Neural cell (in vitro differentiated cells): ENCODE results near the gene TRIM46. TPM values are rescaled to one million over a fixed set of nuclear protein-coding genes. Genes with fewer than 3 reads are reported as not detected.
"Not testable (repeated sequence)": the region's sequence is repeated elsewhere in the genome, so short reads cannot be mapped to it uniquely, and the experiment has no call there.

ENCODE experiments used
- H2AFZ ChIP-seq: fragments of 200-600, 300-800 bp; sonication (generic), shearing (Covaris generic); 2 replicates; pipeline ENCODE4 v1.6.0; 2014; ENCODE audit warnings: low read depth, mild to moderate bottlenecking, antibody characterized with exemption, low read length, moderate library complexity
- H3F3A ChIP-seq: fragments of 200-600 bp; shearing (Covaris generic); 2 replicates; pipeline ENCODE4 v1.6.1; 2016; ENCODE audit warnings: mild to moderate bottlenecking, moderate library complexity, mixed read lengths, antibody characterized with exemption, low read length; ENCODE audit not compliant: insufficient read depth, poor library complexity, severe bottlenecking
- H3K27ac ChIP-seq: fragments of 200-600, 300-800 bp; sonication (generic), shearing (Covaris generic); 2 replicates; pipeline ENCODE4 v1.5.1; 2014; ENCODE audit warnings: mild to moderate bottlenecking, low read length, moderate library complexity
- H3K27me3 ChIP-seq: fragments of 300-800, 200-600 bp; sonication (generic), shearing (Covaris generic); 2 replicates; pipeline ENCODE4 v1.6.0; 2014; ENCODE audit warnings: mild to moderate bottlenecking, low read depth, low read length, moderate library complexity; ENCODE audit not compliant: insufficient read depth
- H3K36me3 ChIP-seq: fragments of 300-800, 200-600 bp; sonication (generic), shearing (Covaris generic); 2 replicates; pipeline ENCODE4 v1.5.1; 2014; ENCODE audit warnings: mild to moderate bottlenecking, antibody characterized with exemption, low read length, moderate library complexity; ENCODE audit not compliant: insufficient read depth
- H3K4me2 ChIP-seq: fragments of 300-800, 200-600 bp; sonication (generic), shearing (Covaris generic); 2 replicates; pipeline ENCODE4 v1.6.0; 2014; ENCODE audit warnings: mild to moderate bottlenecking, low read length
- H3K4me3 ChIP-seq: fragments of 300-800, 200-600 bp; sonication (generic), shearing (Covaris generic); 2 replicates; pipeline ENCODE4 v1.5.1; 2014; ENCODE audit warnings: mild to moderate bottlenecking, low read length, moderate library complexity
- H3K79me2 ChIP-seq: fragments of 200-600 bp; shearing (Covaris generic); replicated peaks from 2 replicates; pipeline ENCODE4 v1.6.0; 2014; ENCODE audit warnings: mild to moderate bottlenecking, low read length, moderate library complexity; ENCODE audit not compliant: insufficient read depth
- H3K9ac ChIP-seq: fragments of 300-800, 200-600 bp; sonication (generic), shearing (Covaris generic); 2 replicates; pipeline ENCODE4 v1.6.1; 2016; ENCODE audit warnings: mild to moderate bottlenecking, low read length, mixed read lengths
- H3K9me2 ChIP-seq: fragments of 200-600 bp; shearing (Covaris generic); 2 replicates; pipeline ENCODE4 v1.6.1; 2016; ENCODE audit warnings: mild to moderate bottlenecking, low read length, mixed read lengths; ENCODE audit not compliant: insufficient read depth
- H3K9me3 ChIP-seq: fragments of 200-600, 300-800 bp; sonication (generic), shearing (Covaris generic); 2 replicates; pipeline ENCODE4 v1.6.1; 2016; ENCODE audit warnings: mild to moderate bottlenecking, mixed run types, low read length, moderate library complexity, mixed read lengths
- H4K20me1 ChIP-seq: fragments of 200-600 bp; shearing (Covaris generic); 2 replicates; pipeline ENCODE4 v1.6.1; 2016; ENCODE audit warnings: mild to moderate bottlenecking, mixed run types; ENCODE audit not compliant: insufficient read depth
- CTCF ChIP-seq: fragments of 450-650 bp; IDR thresholded peaks from 2 replicates; pipeline ENCODE4 v1.5.1; 2014; ENCODE audit warnings: antibody characterized with exemption, mild to moderate bottlenecking, moderate library complexity; ENCODE audit not compliant: poor library complexity, severe bottlenecking
- EP300 ChIP-seq: fragments of 450-650 bp; conservative IDR thresholded peaks from 2 replicates; pipeline ENCODE4 v1.6.1; 2014; ENCODE audit warnings: antibody characterized with exemption, mild to moderate bottlenecking, moderate library complexity; ENCODE audit not compliant: poor library complexity, severe bottlenecking
- EZH2 ChIP-seq: fragments of 200-600, 300-800 bp; shearing (Covaris generic), sonication (generic); IDR thresholded peaks from 2 replicates; pipeline ENCODE4 v1.6.1; 2014; ENCODE audit warnings: antibody characterized with exemption, low read length, borderline replicate concordance, mild to moderate bottlenecking; ENCODE audit not compliant: insufficient read depth, poor library complexity, severe bottlenecking
- MXI1 ChIP-seq: fragments of 450-650 bp; conservative IDR thresholded peaks from 2 replicates; pipeline ENCODE4 v1.6.1; 2014; ENCODE audit warnings: antibody characterized with exemption, mild to moderate bottlenecking; ENCODE audit not compliant: poor library complexity, severe bottlenecking
- POLR2AphosphoS5 ChIP-seq: IDR thresholded peaks from 2 replicates; pipeline ENCODE4 v1.6.1; 2012
- RAD21 ChIP-seq: fragments of 450-650 bp; conservative IDR thresholded peaks from 2 replicates; pipeline ENCODE4 v1.6.1; 2014; ENCODE audit warnings: antibody characterized with exemption, mild to moderate bottlenecking, moderate library complexity
- SMC3 ChIP-seq: fragments of 450-650 bp; conservative IDR thresholded peaks from 2 replicates; pipeline ENCODE4 v1.6.1; 2014; ENCODE audit warnings: antibody characterized with exemption, mild to moderate bottlenecking, moderate library complexity; ENCODE audit not compliant: poor library complexity
- TAF1 ChIP-seq: IDR thresholded peaks from 2 replicates; pipeline ENCODE4 v1.6.1; 2012; ENCODE audit warnings: low read depth
- polyA plus RNA-seq: library from polyadenylated mRNA; depleted of rRNA; stranded (reverse); fragments of >200 nt; gene quantifications from 2 replicates; pipeline ENCODE4 v1.2.3, GENCODE V29; 2014
- TF ChIP-seq, protein P1 (sequence below): IDR thresholded peaks from 2 replicates; pipeline ENCODE4 v1.6.1; 2012; ENCODE audit warnings: borderline replicate concordance

TRIM46 gene
- polyA plus RNA-seq, 1 donor from 2014 or later, result 31.5 TPM

- not testable (repeated sequence) for H3K79me2 ChIP-seq, H4K20me1 ChIP-seq, H3K9me2 ChIP-seq, H3K27ac ChIP-seq, H3K4me3 ChIP-seq, H3F3A ChIP-seq, H3K4me2 ChIP-seq, H3K36me3 ChIP-seq, H3K27me3 ChIP-seq, H3K9me3 ChIP-seq, H3K9ac ChIP-seq, H2AFZ ChIP-seq
Observed at GRCh38 chr1:155164625-155165024, 9.0 kb upstream of the TRIM46 start.

DNA sequence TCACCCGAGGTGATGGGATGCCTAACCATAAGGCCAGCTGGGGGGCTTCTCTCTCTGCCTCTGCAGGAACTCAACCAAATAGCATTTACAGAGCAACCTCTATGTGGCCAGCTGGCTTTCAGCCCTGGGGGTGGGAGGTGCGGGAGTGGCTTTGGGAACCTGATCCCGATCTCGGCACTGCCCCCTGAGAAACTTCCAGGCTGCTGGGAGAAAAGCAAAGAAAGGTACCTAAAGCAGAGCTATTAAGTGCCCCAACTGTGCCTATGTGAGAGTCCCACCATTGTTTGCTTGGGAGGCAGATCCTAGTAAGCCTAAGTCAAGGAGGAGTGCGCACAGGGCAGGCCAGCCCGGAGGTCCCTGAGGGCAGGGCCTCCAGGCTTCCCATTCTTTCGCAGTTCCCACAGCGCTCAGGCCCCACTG, 7.6 kb upstream of the TRIM46 start:
- H3K36me3 ChIP-seq, result no peaks in the 10 kb centered on the region
- no peak overlapping the region for H3K9ac ChIP-seq
- H3K9me2 ChIP-seq, result no peaks in the 10 kb centered on the region
- TF ChIP-seq POLR2AphosphoS5 (no peak), SMC3 (no peak), CTCF (no peak), TAF1 (no peak), EZH2 (no peak), MXI1 (no peak), RAD21 (no peak), EP300 (no peak)
- TF ChIP-seq, protein P1, sequence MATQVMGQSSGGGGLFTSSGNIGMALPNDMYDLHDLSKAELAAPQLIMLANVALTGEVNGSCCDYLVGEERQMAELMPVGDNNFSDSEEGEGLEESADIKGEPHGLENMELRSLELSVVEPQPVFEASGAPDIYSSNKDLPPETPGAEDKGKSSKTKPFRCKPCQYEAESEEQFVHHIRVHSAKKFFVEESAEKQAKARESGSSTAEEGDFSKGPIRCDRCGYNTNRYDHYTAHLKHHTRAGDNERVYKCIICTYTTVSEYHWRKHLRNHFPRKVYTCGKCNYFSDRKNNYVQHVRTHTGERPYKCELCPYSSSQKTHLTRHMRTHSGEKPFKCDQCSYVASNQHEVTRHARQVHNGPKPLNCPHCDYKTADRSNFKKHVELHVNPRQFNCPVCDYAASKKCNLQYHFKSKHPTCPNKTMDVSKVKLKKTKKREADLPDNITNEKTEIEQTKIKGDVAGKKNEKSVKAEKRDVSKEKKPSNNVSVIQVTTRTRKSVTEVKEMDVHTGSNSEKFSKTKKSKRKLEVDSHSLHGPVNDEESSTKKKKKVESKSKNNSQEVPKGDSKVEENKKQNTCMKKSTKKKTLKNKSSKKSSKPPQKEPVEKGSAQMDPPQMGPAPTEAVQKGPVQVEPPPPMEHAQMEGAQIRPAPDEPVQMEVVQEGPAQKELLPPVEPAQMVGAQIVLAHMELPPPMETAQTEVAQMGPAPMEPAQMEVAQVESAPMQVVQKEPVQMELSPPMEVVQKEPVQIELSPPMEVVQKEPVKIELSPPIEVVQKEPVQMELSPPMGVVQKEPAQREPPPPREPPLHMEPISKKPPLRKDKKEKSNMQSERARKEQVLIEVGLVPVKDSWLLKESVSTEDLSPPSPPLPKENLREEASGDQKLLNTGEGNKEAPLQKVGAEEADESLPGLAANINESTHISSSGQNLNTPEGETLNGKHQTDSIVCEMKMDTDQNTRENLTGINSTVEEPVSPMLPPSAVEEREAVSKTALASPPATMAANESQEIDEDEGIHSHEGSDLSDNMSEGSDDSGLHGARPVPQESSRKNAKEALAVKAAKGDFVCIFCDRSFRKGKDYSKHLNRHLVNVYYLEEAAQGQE, result no peak
- H2AFZ ChIP-seq, result no peak overlapping the region
- no peak overlapping the region for H3K27ac ChIP-seq
- no peaks in the 10 kb centered on the region for H3K9me3 ChIP-seq
- no peak overlapping the region for H3K4me2 ChIP-seq
- no peak overlapping the region for H3K4me3 ChIP-seq
- no peaks in the 10 kb centered on the region for H3K27me3 ChIP-seq
- H3F3A ChIP-seq, result no peaks in the 10 kb centered on the region
- no peaks in the 10 kb centered on the region for H3K79me2 ChIP-seq
- no peaks in the 10 kb centered on the region for H4K20me1 ChIP-seq

DNA sequence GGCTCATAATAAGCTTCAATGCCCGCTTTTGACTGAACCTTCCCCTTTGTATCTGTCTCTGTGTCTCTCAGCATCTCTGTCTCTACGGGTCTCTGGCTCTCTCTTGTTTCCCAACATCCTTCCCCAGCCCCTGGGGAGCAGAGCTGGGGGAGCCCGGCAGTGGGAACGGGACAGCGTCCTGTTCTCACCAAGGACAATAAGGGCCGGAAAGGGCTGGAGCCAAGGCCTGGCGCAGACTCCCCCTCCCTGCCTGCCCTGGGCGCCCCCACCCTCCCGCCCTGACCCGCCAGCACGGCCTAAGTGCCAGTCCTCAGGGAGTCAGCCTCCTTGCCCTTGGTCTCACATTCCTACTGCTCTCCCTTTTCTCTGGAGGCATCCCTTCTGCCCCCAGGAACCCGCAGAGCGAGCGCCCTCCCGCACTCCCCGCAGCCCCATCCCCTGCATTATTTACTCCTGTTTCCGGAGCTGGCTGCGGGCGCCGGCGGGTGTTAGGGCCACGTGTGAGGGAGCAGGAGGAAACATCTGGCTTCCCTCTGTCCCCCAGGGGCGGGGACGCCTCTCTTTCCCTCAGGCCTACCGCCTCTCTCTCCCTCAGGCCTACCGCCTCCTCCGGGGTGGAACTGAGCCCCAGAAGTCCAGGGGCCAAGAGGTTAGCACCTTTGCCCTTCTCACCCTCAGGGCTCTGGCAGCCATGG, 7.0 kb upstream of the TRIM46 start:
- peak overlapping the region; percentile 16 for H3K9ac ChIP-seq
- H4K20me1 ChIP-seq, result no peaks in the 10 kb centered on the region
- TF ChIP-seq SMC3 (no peak), CTCF (no peak), RAD21 (no peak), EP300 (no peak), EZH2 (no peak), MXI1 (no peak), POLR2AphosphoS5 (no peak), TAF1 (no peak)
- TF ChIP-seq, protein P1, result no peak
- H3F3A ChIP-seq, result no peaks in the 10 kb centered on the region
- H3K27me3 ChIP-seq, result no peaks in the 10 kb centered on the region
- H3K4me2 ChIP-seq, result no peak overlapping the region
- H3K9me3 ChIP-seq, result no peaks in the 10 kb centered on the region
- H3K4me3 ChIP-seq, result peak overlapping the region; percentile 28
- H3K79me2 ChIP-seq, result peaks cover under 1% of the 10 kb centered on the region
- no peak overlapping the region for H2AFZ ChIP-seq
- no peaks in the 10 kb centered on the region for H3K36me3 ChIP-seq
- H3K27ac ChIP-seq, result no peak overlapping the region
- H3K9me2 ChIP-seq, result no peaks in the 10 kb centered on the region
